ENCODE measurements around the gene FSTL4. TPM values are rescaled to one million over a fixed set of nuclear protein-coding genes. Genes with fewer than 3 reads are reported as not detected.

The FSTL4 gene
- total and polyA plus RNA-seq, 2 of the 13 experiments (the other 11 are each of a cell fraction or from before 2014, with no cell fraction given): 2.1 to 3.0 TPM

DNA sequence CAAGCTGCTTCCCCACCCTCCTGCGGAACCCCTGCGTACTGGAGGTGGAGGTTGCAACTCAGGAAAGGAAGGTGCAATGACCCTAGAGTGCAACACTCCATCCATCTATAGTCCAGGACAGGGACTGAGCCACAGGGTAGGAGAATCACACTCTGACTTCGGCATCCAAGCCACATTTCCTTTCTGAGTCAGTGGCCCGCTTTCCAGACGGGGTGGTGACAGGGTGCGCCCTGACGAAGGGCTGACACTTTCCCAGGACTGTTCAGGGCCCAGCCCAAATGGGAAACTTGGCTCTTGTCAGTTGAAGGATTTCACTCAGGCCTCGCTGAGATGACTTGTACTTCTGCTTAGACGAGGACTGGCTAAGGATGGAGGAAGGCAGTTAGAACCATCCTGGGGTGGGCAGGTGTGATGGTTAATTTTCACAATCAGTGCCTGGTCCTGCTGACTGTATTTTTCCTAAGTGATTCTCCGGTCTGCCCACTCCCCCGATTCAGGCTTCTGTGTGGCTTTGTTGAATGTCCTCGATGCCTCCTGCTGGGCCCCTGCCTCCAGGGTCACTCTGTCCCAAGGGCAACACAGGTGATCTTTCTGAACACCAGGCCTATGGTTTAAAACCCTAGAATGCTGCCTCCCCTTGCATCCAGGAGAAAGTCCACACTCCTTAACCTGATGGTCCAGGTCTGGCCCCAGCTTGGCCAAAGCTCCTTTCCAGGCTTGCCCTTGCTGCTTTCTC is 228.1 kb downstream of the FSTL4 start:
- Histone ChIP-seq H2AFZ (ENCODE audit: low read length) (no peak overlapping the region), H3K4me3 (replicated peaks in 1 of 3; ENCODE audit: insufficient read depth in 1 of 3, low read depth in 2 of 3, low read length in 3 of 3) (no peak overlapping the region), H3K9me3 (ENCODE audit: low read length) (no peaks in the 10 kb centered on the region), H3K4me1 (ENCODE audit: insufficient read depth, low read length) (no peaks in the 10 kb centered on the region), H3K9ac (ENCODE audit: insufficient read depth, low read depth, low read length) (no peak overlapping the region), H3K36me3 (replicated peaks in 1 of 2; ENCODE audit: control insufficient read depth in 1 of 2, insufficient read depth in 2 of 2, low read length in 2 of 2) (no peaks in the 10 kb centered on the region), H3K4me2 (ENCODE audit: low read depth, low read length) (no peak overlapping the region), H3K27me3 (ENCODE audit: control insufficient read depth in 1 of 2, insufficient read depth in 2 of 2, low read length in 2 of 2) (peaks cover 5 to 53% of the 10 kb centered on the region in 2 experiments; a peak in 4 of 5 replicates), H3K79me2 (ENCODE audit: insufficient read depth, low read length) (no peaks in the 10 kb centered on the region), H3K27ac (ENCODE audit: extremely low read length, insufficient read depth, low read length) (no peak overlapping the region), H4K20me1 (ENCODE audit: insufficient read depth, low read length) (no peaks in the 10 kb centered on the region)
- no peak for FAIRE-seq
- TF ChIP-seq KLF6 (CRISPR knock-in tag; IDR thresholded peaks at IDR 0.05): no peak
- TF ChIP-seq ZNF383 (CRISPR knock-in tag; IDR thresholded peaks at IDR 0.05; ENCODE audit: borderline replicate concordance): no peak
- no peak for TF ChIP-seq ZNF703 (CRISPR knock-in tag; IDR thresholded peaks at IDR 0.05; ENCODE audit: borderline replicate concordance)
- TF ChIP-seq RAD21 (CRISPR knock-in tag; IDR thresholded peaks at IDR 0.05): no peak
- no peak for TF ChIP-seq MED13 (CRISPR knock-in tag; IDR thresholded peaks at IDR 0.05)
- no peak for TF ChIP-seq ZFP36L2 (CRISPR knock-in tag; IDR thresholded peaks at IDR 0.05)
- TF ChIP-seq ZNF552 (CRISPR knock-in tag; IDR thresholded peaks at IDR 0.05; ENCODE audit: borderline replicate concordance): no peak
- TF ChIP-seq MAF1 (CRISPR knock-in tag; IDR thresholded peaks at IDR 0.05; ENCODE audit: borderline replicate concordance): no peak
- no peak for TF ChIP-seq FOXO1 (CRISPR knock-in tag; IDR thresholded peaks at IDR 0.05)
- TF ChIP-seq THRA (CRISPR knock-in tag; IDR thresholded peaks at IDR 0.05; ENCODE audit: borderline replicate concordance): no peak
- WGBS (ENCODE audit: low lambda C conversion rate): 43% methylated on average over 4 of the region's 12 CpGs
- no peak for DNase-seq (ENCODE audit: low spot score)
- intact Hi-C loops (cut with micrococcal nuclease; ENCODE audit: unreplicated experiment) (no loop called here), in situ Hi-C loops (cut with HindIII; ENCODE audit: extremely low pct_ligation_motif_present, low pct_unique_long_range_greater_than_20kb) (no loop called here)
- ChIA-PET CTCF (ENCODE audit: low intra/inter-chr PET ratio, low total read pairs) (no interaction called here), POLR2A (no interaction called here)
- BruUV-seq (replicated peaks): no TSS peak
- no peak for ATAC-seq

Data from HepG2 (cell line).